ENCODE data around the gene RNF103.

The RNF103 gene

GRCh38 chr2:86649119-86649947 is 25.7 kb upstream of the RNF103 start:
- TF ChIP-seq CTCF (conservative IDR thresholded peaks at IDR 0.05; ENCODE audit: low read depth, low read length) = no peak
- DNase-seq (ENCODE audit: low read depth) = no peak

GRCh38 chr2:86648681-86649080 is 25.0 kb upstream of the RNF103 start:
- TF ChIP-seq CTCF (conservative IDR thresholded peaks at IDR 0.05; ENCODE audit: low read depth, low read length) = no peak

More at GRCh38 chr2:86649119-86649947, 25.7 kb upstream of the RNF103 start:
- H3K4me3 ChIP-seq (ENCODE audit: low read length) = no peak overlapping the region

GRCh38 chr2:86646865-86647264 is 23.2 kb upstream of the RNF103 start:
- no peak for TF ChIP-seq CTCF (conservative IDR thresholded peaks at IDR 0.05; ENCODE audit: low read depth, low read length)
- no peak for DNase-seq (ENCODE audit: low read depth)
- H3K4me3 ChIP-seq (ENCODE audit: low read length) = no peak overlapping the region

More at GRCh38 chr2:86648681-86649080, 25.0 kb upstream of the RNF103 start:
- H3K4me3 ChIP-seq (ENCODE audit: low read length) = no peak overlapping the region
- DNase-seq (ENCODE audit: low read depth) = no peak

- TF ChIP-seq CTCF (conservative IDR thresholded peaks at IDR 0.05; ENCODE audit: low read depth, low read length) = no peak
- no peak overlapping the region for H3K4me3 ChIP-seq (ENCODE audit: low read length)
- no peak for DNase-seq (ENCODE audit: low read depth)
Measured at GRCh38 chr2:86646329-86646728, 22.7 kb upstream of the RNF103 start.

DNA sequence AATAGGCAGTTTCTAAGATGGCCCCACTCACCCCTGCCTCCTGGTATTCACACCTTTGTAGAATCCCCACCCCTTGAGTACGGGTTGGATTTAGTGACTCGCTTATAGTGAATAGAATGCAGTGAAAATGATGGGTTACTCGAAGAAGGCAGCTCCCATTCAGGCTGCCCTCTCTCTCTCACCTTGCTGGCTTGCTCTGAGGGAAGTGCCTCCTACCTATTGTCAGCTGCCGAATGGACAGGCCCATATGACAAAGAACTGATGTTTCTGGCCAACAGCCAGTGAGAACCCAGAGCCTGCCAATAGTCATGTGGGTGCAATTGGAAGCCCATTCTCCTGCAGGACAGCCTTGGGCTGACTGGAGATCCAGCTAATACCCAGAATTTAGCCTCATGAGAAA is 22.1 kb upstream of the RNF103 start:
- H3K4me3 ChIP-seq (ENCODE audit: low read length) = no peak overlapping the region
- DNase-seq (ENCODE audit: low read depth) = no peak
- TF ChIP-seq CTCF (conservative IDR thresholded peaks at IDR 0.05; ENCODE audit: low read depth, low read length) = no peak

GRCh38 chr2:86638712-86639111 is 15.0 kb upstream of the RNF103 start:
- DNase-seq (ENCODE audit: low read depth) = no peak
- TF ChIP-seq CTCF (conservative IDR thresholded peaks at IDR 0.05; ENCODE audit: low read depth, low read length) = no peak
- no peak overlapping the region for H3K4me3 ChIP-seq (ENCODE audit: low read length)

DNA sequence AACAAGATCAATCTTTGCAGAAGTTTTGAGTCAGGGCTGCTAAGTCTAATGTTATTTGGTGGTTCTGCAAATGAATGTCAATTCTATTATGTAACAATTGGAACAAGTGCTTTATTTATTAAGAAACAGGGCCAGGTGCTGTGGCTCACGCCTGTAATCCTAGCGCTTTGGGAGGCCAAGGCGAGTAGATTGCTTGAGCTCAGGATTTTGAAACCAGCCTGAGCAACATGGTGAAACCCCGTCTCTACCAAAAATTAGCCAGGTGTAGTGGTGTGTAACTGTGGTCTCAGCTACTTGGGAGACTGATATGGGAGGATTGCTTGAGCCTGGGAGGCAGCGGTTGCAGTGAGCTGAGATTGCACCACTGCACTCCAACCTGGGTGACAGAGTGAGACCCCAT is 13.2 kb upstream of the RNF103 start:
- DNase-seq (ENCODE audit: low read depth) = no peak
- H3K4me3 ChIP-seq (ENCODE audit: low read length) = no peak overlapping the region
- no peak for TF ChIP-seq CTCF (conservative IDR thresholded peaks at IDR 0.05; ENCODE audit: low read depth, low read length)
